Sigmoid colon (tissue), 7 donors: Measurements from ENCODE around the gene ITGB2. TPM values are rescaled to one million over a fixed set of nuclear protein-coding genes. Genes with fewer than 3 reads are reported as not detected.

ENCODE experiments used
- DNase-seq: peaks from one replicate; pipeline ENCODE4 v3.0.0-alpha.2; 2019
- H3K27ac ChIP-seq, 4 donors: fragments of 200-600 bp; sonication (generic); one replicate each; pipeline ENCODE4 v1.5.1; 2016 to 2019; ENCODE audit warnings: mild to moderate bottlenecking in 1 of 4
- H3K27me3 ChIP-seq, 3 donors: fragments of 200-600 bp; sonication (generic); one replicate each; pipeline ENCODE4 v1.5.1; 2019; ENCODE audit warnings: mild to moderate bottlenecking in 1 of 3
- H3K36me3 ChIP-seq, 4 donors: fragments of 200-600 bp; sonication (generic); one replicate each; pipeline ENCODE4 v1.5.1; 2016 to 2019
- H3K4me1 ChIP-seq, 4 donors: fragments of 200-600 bp; sonication (generic); one replicate each; pipeline ENCODE4 v1.5.1; 2017 to 2019
- H3K4me3 ChIP-seq, 4 donors: fragments of 200-600 bp; sonication (generic); one replicate each; pipeline ENCODE4 v1.5.1; 2017 to 2019; ENCODE audit warnings: mild to moderate bottlenecking in 2 of 4, moderate library complexity in 1 of 4
- H3K9me3 ChIP-seq, 4 donors: fragments of 200-600 bp in 3 of 4; sonication (generic) in 3 of 4; one replicate each; pipeline versions ENCODE4 v1.5.1 to v1.6.1; 2013 to 2019
- EP300 ChIP-seq, 4 donors: sonication (generic); formaldehyde crosslinking; IDR thresholded peaks; one replicate each; pipeline ENCODE4 v1.6.1; 2017; ENCODE audit warnings: antibody characterized with exemption in 4 of 4
- POLR2A ChIP-seq, 2 donors: fragments of 450-650 bp; IDR thresholded peaks; one replicate each; pipeline ENCODE4 v1.6.1; 2016; ENCODE audit warnings: antibody characterized with exemption in 2 of 2, mild to moderate bottlenecking in 2 of 2, moderate library complexity in 2 of 2
- POLR2AphosphoS5 ChIP-seq, 4 donors: sonication (generic); formaldehyde crosslinking; IDR thresholded peaks; one replicate each; pipeline ENCODE4 v1.6.1; 2017; ENCODE audit warnings: antibody characterized with exemption in 4 of 4
- WGBS, 2 donors: extraction: QIAGEN DNeasy Blood & Tissue Kit; methylation state at CpG; one replicate each; pipeline ENCODE4 v1.1.7; 2013; 5-methylcytosine and 5-hydroxymethylcytosine counted together
- intact Hi-C: fragments of 100-400 bp; cut with DNase I; formaldehyde crosslinking; loops from one replicate; pipeline ENCODE4 v1.15.1; 2023
- polyA plus RNA-seq, 3 donors: library from polyadenylated mRNA; stranded (reverse); fragments of 200-250 nt; gene quantifications; one replicate each; pipeline ENCODE4 v1.2.3, GENCODE V29; 2013
- total RNA-seq, 4 donors: library from RNA; depleted of rRNA; stranded (reverse); fragments of >200 nt; gene quantifications; one replicate each; pipeline ENCODE4 v1.1.0, GENCODE V29; 2016
- TF ChIP-seq, protein P1 (sequence below), 4 experiments: fragments of 450-650 bp in 3 of 4; fragments of 200-600 bp in 1 of 4; IDR thresholded peaks; one replicate each; pipeline ENCODE4 v1.5.1; 2016 to 2019; ENCODE audit warnings: antibody characterized with exemption in 4 of 4, mild to moderate bottlenecking in 3 of 4, moderate library complexity in 2 of 4
- donor health status: healthy with polysubstance abuse.
- donor health status: Bipolar disorder and iron deficiency.
- donor health status: healthy.

Gene ITGB2
- total and polyA plus RNA-seq, 7 donors: 14.7 to 103 (median 55.9) TPM

DNA sequence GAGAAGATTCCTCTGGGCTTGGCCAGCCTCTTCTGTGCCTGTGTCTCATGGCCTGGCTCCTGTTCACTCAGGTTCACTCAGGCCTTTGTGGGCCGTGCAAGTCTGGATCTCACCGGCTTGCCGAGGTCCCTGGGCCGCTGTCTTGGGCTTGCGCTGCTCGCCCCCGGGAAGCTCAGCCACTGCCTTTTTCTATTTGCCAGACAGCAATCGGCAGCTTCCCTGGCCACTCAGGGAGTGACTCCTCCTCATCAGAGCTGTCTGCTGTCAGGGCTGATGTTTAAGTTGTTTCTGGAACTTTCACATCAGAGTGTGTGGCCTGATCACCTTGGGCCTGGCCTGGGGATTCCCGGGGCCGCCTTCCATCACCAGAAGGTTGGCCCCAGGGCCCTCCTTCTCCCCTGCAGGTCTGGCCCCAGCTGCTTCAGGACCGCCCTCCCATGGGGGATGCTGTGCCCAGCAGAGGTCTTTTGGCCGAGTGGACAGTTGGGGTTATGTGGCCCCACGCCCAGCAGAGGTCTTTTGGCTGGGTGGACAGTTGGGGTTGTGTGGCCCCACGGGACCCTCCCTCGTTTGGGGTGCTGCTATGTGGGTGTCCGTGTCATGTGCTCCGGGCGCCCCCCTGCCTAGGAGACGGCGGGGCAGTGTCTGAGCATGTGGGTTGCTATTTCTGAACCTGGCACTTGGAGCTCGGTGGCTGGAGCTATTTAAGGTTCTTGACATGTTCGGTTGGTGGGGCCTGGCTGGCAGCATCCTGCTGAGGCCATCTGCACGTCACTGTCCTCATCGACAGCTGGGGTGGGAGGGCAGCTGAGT is 31.6 kb upstream of the ITGB2 start:
- intact Hi-C loops: loop anchor here (10.0 kb wide), 1 partner anchor 492 kb away; no protein-coding TSS in a partner anchor
- Histone ChIP-seq H3K9me3 (no peaks in the 10 kb centered on the region), H3K4me1 (peaks cover 0 to 45% (median 30%) of the 10 kb centered on the region in 4 donors), H3K27ac (peak overlapping the region; percentile 40 to 80 (median 63)), H3K4me3 (no peak overlapping the region), H3K36me3 (peaks cover 0 to 6% (median 0%) of the 10 kb centered on the region in 4 donors), H3K27me3 (no peaks in the 10 kb centered on the region)
- no peak for DNase-seq
- TF ChIP-seq POLR2A (IDR thresholded peaks at IDR 0.05): no peak
- TF ChIP-seq POLR2AphosphoS5 (IDR thresholded peaks at IDR 0.05): peak in 1 of 4 donors; percentile 39
- 82 to 90% methylated on average over 24 of the region's 24 CpGs for WGBS, 2 donors

DNA sequence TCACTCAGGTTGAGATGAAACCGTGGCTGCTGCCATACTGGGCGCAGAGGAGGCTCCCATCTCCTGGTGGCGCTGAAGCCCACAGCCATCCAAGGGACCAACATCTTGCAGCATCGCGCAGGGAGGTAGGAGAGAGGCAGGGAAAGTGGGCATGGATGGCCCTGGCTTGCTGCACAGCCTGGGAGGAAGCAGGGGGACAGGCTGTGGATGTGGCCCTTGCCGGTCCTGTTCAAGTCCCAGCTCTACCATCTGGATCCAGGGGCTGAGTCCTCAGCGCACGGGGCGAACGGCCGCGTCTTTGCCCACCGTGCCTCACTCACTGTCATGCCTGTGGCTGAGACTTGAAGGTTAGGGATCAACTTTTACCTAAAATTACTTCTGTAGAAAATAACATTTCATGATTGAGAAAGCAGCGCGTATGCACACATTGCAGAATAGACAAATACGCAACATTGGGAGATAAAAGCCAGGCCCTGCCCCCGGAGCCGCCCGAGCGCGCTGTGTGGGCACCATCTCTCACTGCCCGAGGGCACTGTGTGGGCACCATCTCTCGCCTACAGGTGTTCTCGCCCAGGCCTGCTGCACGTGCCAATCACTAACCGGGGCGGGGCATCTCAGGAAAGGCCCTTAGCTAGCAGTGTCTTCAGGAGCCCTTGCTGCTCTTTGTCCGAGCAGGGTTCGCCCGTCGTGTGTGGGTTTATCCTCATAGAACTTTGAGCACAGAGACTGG is 30.7 kb upstream of the ITGB2 start:
- WGBS, 2 donors: 92% methylated on average over 31 of the region's 31 CpGs
- TF ChIP-seq POLR2AphosphoS5 (IDR thresholded peaks at IDR 0.05): no peak
- TF ChIP-seq POLR2A (IDR thresholded peaks at IDR 0.05): no peak
- peaks cover 0 to 43% (median 28%) of the 10 kb centered on the region in 4 donors for H3K4me1 ChIP-seq
- no peaks in the 10 kb centered on the region for H3K27me3 ChIP-seq
- intact Hi-C loops: loop anchor here (10.0 kb wide), 1 partner anchor 493 kb away; no protein-coding TSS in a partner anchor
- no peak overlapping the region for H3K4me3 ChIP-seq
- no peaks in the 10 kb centered on the region for H3K9me3 ChIP-seq
- peaks cover 0 to 12% (median 2%) of the 10 kb centered on the region in 4 donors for H3K36me3 ChIP-seq
- DNase-seq: no peak
- peak overlapping the region in 1 of 4 donors; percentile 18 for H3K27ac ChIP-seq

DNA sequence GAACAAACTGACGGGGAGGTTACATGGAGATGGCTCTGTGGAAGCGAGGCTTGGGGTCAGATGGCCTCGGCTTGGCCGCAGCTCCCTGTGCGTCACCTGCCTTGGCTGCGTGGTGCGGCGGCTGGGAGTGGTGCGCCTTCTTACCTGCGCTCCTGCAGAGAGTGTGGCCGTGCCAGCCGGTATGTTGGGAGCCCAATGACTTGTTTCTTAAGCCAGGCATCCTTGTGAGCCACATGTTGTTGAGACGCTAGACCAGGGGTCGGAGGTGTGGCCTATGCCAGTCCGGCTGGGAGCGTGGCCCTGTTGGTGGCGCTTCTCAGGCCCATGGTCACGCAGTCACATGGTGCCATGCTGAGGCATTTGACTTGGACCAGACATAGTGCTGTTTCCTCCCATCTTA is 29.7 kb upstream of the ITGB2 start:
- WGBS, 2 donors: 93 to 96% methylated on average over 18 of the region's 18 CpGs
- peaks cover 0 to 20% (median 2%) of the 10 kb centered on the region in 4 donors for H3K36me3 ChIP-seq
- no peak for DNase-seq
- TF ChIP-seq POLR2AphosphoS5 (IDR thresholded peaks at IDR 0.05) (no peak), POLR2A (IDR thresholded peaks at IDR 0.05) (no peak), EP300 (IDR thresholded peaks at IDR 0.05) (no peak)
- TF ChIP-seq, protein P1, sequence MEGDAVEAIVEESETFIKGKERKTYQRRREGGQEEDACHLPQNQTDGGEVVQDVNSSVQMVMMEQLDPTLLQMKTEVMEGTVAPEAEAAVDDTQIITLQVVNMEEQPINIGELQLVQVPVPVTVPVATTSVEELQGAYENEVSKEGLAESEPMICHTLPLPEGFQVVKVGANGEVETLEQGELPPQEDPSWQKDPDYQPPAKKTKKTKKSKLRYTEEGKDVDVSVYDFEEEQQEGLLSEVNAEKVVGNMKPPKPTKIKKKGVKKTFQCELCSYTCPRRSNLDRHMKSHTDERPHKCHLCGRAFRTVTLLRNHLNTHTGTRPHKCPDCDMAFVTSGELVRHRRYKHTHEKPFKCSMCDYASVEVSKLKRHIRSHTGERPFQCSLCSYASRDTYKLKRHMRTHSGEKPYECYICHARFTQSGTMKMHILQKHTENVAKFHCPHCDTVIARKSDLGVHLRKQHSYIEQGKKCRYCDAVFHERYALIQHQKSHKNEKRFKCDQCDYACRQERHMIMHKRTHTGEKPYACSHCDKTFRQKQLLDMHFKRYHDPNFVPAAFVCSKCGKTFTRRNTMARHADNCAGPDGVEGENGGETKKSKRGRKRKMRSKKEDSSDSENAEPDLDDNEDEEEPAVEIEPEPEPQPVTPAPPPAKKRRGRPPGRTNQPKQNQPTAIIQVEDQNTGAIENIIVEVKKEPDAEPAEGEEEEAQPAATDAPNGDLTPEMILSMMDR (IDR thresholded peaks at IDR 0.05): no peak
- H3K27me3 ChIP-seq: no peaks in the 10 kb centered on the region
- H3K9me3 ChIP-seq: no peaks in the 10 kb centered on the region
- H3K27ac ChIP-seq: peak overlapping the region; percentile 16 to 63 (median 35)
- H3K4me1 ChIP-seq: peaks cover 0 to 38% (median 27%) of the 10 kb centered on the region in 4 donors
- intact Hi-C loops: loop anchor here (10.0 kb wide), 1 partner anchor 494 kb away; no protein-coding TSS in a partner anchor
- no peak overlapping the region for H3K4me3 ChIP-seq

DNA sequence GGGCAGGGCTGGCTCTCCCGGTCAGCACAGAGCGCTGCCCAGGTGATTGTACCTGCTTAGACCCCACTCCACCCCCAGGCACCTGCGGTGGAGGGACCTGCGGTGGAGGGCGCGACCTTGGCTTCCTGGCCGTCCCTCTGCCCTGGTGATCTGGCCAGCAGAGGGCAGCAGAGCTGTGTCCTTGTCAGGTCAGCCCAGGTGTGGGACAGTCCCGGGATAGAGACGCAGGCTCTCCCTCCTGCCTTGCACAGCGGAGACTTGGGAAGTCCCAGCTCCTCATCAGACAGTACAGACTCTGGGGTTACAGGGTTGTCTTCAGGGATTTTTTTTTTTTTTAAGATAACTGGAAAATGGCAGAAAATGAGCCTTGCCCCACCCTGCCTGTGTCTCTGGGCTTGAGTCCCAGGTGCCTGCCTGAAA is 29.1 kb upstream of the ITGB2 start:
- Histone ChIP-seq H3K4me3 (no peak overlapping the region), H3K36me3 (peaks cover 0 to 25% (median 2%) of the 10 kb centered on the region in 4 donors), H3K27me3 (no peaks in the 10 kb centered on the region), H3K9me3 (no peaks in the 10 kb centered on the region), H3K4me1 (peaks cover 0 to 35% (median 27%) of the 10 kb centered on the region in 4 donors), H3K27ac (peak overlapping the region; percentile 16 to 63 (median 35))
- TF ChIP-seq POLR2AphosphoS5 (IDR thresholded peaks at IDR 0.05) (peak in 1 of 4 donors; percentile 25), EP300 (IDR thresholded peaks at IDR 0.05) (no peak)
- TF ChIP-seq, protein P1 (IDR thresholded peaks at IDR 0.05): peak; percentile 94 to 98 (median 96)
- intact Hi-C loops: loop anchor here (1.0 to 10.0 kb wide), 2 partner anchors 188 to 495 kb away; no protein-coding TSS in a partner anchor
- DNase-seq: peak; percentile 94
- WGBS, 2 donors: 6 to 13% methylated on average over 10 of the region's 10 CpGs

DNA sequence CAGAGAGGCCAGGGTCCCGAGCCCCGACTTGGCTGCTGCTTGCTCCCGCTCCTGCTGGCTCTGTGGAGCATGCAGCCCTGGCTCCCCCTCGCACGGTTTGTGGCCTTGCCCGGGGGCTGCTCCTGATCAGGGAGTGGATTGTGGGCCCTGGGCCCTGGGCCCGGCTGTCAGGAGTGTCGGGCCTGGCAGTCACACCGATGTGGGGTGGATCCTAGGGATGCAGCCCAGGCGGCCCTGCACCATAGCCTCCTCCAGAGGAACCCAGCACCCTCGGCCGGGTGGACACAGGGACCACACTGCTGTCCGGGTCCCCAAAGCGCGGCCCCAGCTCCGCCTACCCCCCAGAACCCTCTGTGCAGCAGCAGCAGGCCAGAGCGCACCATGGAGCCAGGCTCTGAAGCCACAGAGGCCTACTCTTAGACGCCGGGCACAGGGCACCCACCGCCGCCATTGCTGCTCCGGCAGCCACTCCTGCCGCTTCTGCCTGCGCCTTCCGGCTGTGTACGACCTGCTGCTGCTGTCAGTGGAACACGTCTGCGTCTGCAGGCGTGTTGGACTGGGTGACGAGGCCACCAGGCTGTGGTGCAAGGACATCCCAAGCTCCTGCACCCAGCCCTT is 28.6 kb upstream of the ITGB2 start:
- Histone ChIP-seq H3K36me3 (peaks cover 0 to 31% (median 2%) of the 10 kb centered on the region in 4 donors), H3K4me3 (no peak overlapping the region), H3K27me3 (no peaks in the 10 kb centered on the region), H3K4me1 (peaks cover 0 to 35% (median 27%) of the 10 kb centered on the region in 4 donors), H3K27ac (peak overlapping the region in 3 of 4 donors; percentile 10 to 63 (median 31)), H3K9me3 (no peaks in the 10 kb centered on the region)
- TF ChIP-seq POLR2AphosphoS5 (IDR thresholded peaks at IDR 0.05): no peak
- TF ChIP-seq, protein P1 (IDR thresholded peaks at IDR 0.05): no peak
- TF ChIP-seq EP300 (IDR thresholded peaks at IDR 0.05): no peak
- no peak for TF ChIP-seq POLR2A (IDR thresholded peaks at IDR 0.05)
- 84 to 86% methylated on average over 30 of the region's 30 CpGs for WGBS, 2 donors
- DNase-seq: no peak
- intact Hi-C loops: loop anchor here (1.0 kb wide), 1 partner anchor 188 kb away; no protein-coding TSS in a partner anchor
